HG03135 (cell line): ENCODE measurements around the gene TAB3.
"Not testable (repeated sequence)": the region's sequence is repeated elsewhere in the genome, so short reads cannot be mapped to it uniquely, and the experiment has no call there.

Source experiments
- ATAC-seq: cut with Tn5 transposase; IDR thresholded peaks from one replicate; pipeline ENCODE4 v1.9.1; 2021; ENCODE audit warnings: mild to moderate bottlenecking, moderate library complexity; ENCODE audit not compliant: unreplicated experiment

Gene TAB3

GRCh38 chrX:30822068-30822681, 66.9 kb downstream of the TAB3 start:
- no peak for ATAC-seq

- ATAC-seq, result no peak
Measured at GRCh38 chrX:30821116-30821515, 67.9 kb downstream of the TAB3 start.

DNA sequence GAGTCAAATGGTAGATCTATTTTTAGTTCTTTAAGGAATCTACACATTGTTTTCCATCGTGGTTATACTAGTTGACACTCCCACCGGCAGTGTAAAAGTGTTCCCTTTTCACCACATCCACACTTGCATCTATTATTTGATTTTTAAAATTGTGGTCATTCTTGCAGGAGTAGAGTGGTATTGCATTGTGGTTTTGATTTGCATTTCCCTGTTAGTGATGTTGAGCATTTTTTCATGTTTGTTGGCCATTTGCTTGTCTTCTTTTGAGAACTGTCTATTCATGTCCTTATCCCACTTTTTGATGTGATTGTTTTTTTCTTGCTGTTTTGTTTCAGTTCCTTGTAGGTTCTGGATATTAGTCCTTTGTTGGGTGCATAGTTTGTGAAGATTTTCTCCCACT, 70.0 kb downstream of the TAB3 start:
- ATAC-seq, result no peak

- no peak for ATAC-seq
Measured at GRCh38 chrX:30816079-30816478, 73.0 kb downstream of the TAB3 start.

GRCh38 chrX:30814978-30815377, 74.1 kb downstream of the TAB3 start:
- ATAC-seq, result peak; percentile 49

- peak; percentile 97 for ATAC-seq
Measured at GRCh38 chrX:30812326-30812725, 76.7 kb downstream of the TAB3 start.

DNA sequence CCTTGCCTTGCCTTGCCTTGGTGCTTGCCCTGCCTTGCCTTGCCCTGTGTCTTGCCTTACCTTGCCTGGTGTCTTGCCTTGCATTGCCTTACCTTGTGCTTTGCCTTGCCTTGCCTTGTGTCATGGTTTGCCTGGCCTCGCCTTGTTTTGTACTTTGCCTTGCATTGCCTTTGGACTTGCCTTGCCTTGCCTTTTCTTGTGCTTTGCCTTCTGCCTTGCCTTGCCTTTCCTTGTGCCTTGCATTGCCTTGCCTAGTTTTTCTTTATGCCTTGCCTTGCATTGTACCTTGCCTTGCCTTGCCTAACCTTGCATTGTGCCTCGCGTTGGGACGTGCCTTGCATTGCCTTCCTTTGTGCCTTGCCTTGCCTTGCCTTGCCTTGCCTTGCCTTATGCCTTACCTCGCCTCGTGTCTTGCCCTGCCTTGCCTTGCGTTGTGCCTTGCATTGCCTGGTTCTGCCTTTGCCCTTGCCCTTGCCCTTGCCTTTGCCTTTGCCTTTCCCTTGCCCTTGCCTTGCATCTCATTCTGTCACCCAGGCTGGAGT, 82.8 kb downstream of the TAB3 start:
- no peak for ATAC-seq

- ATAC-seq, result no peak
Measured at GRCh38 chrX:30804462-30804861, 84.6 kb downstream of the TAB3 start.

GRCh38 chrX:30800901-30801300, 88.2 kb downstream of the TAB3 start:
- no peak for ATAC-seq

DNA sequence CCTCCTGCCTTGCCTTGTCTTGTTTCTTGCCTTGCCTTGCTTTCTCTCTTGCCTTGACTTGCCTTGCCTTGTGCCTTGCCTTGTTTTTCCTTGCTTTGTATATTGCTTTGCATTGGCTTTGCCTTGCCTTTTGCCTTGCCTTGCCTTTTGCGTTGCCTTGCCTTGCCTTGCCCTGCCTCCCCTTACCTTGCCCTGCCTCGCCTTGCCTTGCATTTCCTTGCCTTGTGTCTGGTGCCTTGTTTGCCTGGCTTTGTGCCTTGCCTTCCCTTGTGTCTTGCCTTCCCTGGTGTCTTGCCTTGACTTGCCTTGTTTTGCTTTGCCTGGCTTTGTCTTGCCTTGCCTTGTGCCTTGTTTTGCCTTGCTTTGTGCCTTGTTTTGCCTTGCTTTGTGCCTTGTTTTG, 89.7 kb downstream of the TAB3 start:
- no peak for ATAC-seq

DNA sequence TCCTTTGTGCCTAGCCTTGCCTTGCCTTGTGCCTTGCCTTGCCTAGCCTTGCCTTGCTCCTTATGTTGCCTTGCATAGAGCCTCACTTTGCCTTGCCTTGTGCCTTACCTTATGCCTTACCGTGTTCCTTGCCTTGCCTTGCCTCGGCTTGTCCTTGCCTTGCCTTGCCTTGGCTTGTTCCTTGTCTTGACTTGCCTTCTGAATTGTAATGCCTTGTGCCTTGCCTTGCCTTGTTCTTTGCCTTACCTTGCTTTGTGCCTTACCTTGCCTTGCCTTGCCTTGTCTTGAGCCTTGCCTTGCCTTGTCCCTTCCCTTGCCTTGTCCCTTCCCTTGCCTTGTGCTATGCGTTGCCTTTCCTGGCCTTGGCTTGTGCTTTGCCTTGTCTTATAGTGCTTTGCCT, 90.2 kb downstream of the TAB3 start:
- no peak for ATAC-seq

DNA sequence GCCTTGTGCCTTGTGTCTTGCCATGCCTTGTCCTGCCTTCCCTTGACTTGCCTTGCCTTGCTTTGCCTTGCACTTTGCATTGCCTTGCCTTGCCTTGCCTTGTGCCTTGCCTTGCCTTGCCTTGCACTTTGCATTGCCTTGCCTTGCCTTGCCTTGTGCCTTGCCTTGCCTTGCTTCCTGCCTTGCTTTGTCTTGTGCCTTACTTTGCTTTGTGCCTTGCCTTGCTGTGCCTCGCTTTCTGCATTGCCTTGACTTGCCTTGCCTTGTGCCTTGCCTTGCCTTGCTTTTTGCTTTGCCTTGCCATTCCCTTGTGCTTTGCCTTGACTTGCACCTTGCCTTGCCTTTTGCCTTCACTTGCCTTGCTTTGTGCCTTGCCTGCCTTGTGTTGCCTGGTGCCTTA, 91.8 kb downstream of the TAB3 start:
- ATAC-seq, result not testable (repeated sequence)

- no peak for ATAC-seq
Measured at GRCh38 chrX:30795981-30796958, 92.8 kb downstream of the TAB3 start.

DNA sequence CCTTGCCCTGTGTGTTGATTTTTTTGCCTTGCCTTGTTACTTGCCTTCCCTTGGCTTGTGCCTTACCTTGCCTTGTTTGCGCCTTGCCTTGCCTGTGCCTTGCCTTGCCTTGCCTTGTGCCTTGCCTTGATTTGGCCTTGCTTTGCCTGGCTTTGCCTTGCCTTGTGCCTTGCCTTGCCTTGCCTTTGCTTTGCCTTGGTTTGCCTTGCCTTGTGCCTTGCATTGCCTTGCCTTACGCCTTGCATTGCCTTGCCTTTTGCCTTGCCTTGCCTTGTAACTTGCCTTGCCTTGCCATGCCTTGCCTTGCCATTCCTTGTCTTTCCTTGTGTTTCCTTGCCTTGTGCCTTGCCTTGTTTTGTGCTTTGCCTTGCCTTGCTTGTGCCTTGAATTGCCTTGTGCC, 94.6 kb downstream of the TAB3 start:
- no peak for ATAC-seq

GRCh38 chrX:30793767-30794103, 95.3 kb downstream of the TAB3 start:
- ATAC-seq, result no peak

DNA sequence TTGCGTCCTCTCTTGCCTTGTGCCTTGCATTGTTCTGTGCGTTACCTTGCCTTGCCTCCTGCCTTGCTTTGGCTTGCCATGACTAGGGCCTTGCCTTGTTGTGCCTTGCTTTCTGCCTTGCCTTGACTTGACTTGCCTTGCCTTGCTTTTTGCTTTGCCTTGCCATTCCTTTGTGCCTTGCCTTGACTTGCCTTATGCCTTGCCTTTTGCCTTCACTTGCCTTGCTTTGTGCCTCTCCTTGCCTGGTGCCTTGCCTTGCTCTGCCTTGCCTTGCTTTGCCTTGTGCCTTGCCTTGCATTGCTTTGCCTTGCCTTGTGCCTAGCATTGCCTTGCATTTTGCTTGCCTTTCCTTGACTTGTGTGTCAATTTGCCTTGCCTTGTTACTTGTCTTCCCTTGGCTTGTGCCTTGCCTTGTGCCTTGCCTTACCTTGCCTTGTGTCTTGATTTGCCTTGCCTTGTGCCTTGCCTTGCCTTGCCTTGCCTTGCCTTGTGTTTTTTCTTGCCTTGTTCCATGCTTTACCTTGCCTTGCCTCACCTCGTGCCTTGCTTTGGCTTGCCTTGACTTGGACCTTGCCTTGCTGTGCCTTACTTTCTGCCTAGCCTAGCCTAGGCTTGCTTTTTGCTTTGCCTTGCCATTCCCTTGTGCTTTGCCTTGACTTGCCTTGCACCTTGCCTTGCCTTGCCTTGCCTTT, 95.8 kb downstream of the TAB3 start:
- ATAC-seq, result no peak

DNA sequence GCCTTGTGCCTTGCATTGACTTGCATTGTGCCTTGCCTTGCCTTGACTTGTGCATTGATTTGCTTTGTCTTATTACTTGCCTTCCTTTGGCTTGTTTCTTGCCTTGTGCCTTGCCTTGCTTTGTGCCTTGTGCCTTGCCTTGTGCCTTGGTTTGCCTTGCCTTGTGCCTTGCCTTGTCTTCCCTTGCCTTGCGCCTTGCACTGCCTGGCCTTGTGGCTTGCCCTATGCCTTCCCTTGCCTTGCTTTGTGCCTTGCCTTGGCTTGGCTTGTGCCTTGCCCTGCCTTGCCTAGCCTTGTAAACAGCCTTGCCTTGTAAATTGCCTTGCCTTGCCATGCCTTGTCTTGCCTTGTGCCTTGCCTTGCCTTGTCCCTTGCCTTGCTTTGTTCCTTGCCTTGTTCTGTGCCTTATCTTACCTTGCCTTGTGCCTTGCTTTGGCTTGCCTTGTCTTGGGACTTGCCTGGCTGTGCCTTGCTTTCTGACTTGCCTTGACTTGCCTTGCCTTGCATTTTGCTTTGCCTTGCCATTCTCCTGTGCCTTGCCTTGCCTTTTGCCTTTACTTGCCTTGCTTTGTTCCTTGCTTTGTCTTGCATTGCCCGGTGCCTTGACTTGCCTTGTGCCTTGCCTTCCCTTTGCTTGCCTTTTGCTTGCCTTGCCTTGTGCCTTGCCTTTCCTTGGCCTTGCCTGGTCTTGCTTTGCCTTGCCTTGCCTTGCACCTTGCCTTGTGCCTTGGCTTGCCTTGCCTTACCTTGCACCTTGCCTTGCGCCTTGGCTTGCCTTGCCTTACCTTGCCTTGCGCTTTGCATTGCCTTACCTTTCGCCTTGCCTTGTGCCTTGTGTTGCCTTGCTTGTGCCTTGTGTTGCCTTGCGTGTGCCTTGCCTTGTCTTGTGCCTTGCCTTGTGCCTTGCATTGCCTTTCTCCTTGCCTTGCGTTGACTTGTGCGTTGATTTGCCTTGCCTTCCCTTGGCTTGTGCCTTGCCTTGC, 97.5 kb downstream of the TAB3 start:
- no peak for ATAC-seq

GRCh38 chrX:30787012-30787411, 102.0 kb downstream of the TAB3 start:
- ATAC-seq, result no peak

- ATAC-seq, result no peak
Measured at GRCh38 chrX:30786374-30786773, 102.7 kb downstream of the TAB3 start.

GRCh38 chrX:30781711-30782444, 107.2 kb downstream of the TAB3 start:
- no peak for ATAC-seq
